ENCODE results near the gene EIF2D. TPM values are rescaled to one million over a fixed set of nuclear protein-coding genes. Genes with fewer than 3 reads are reported as not detected.
"Not testable (repeated sequence)": the region's sequence is repeated elsewhere in the genome, so short reads cannot be mapped to it uniquely, and the experiment has no call there.

Gene EIF2D
- 10 to 100 TPM; 32.4 to 34.3 TPM for total RNA-seq
- long read RNA-seq, donor 1, transcript EIF2D-201 (15 exons, 2,005 nt), result major isoform, 11 of 20 reads
- long read RNA-seq, donor 1, partial matches to known transcripts, result 8 of 20 reads
- long read RNA-seq, donor 1, other reads (novel, unspliced or antisense), result 1 of 20 reads
- long read RNA-seq, donor 2, transcript EIF2D-201 (15 exons, 2,005 nt), result major isoform, 42 of 60 reads
- long read RNA-seq, donor 2, partial matches to known transcripts, result 6 of 60 reads
- long read RNA-seq, donor 2, other reads (novel, unspliced or antisense), result 11 of 60 reads

- peak; percentile 98 for DNase-seq (ENCODE audit: low spot score)
- intact Hi-C loops (cut with DNase I), result no loop called here
Observed at GRCh38 chr1:206612129-206612876, at the start of gene EIF2D. Gene EIF2D, minus strand, starts transcription at chr1:206612465. Its CDS starts 123 bp downstream, at chr1:206612342.

- DNase-seq (ENCODE audit: low spot score), result no peak
- intact Hi-C loops (cut with DNase I), result loop anchor here in 1 of 2 donors (10.0 kb wide), 1 partner anchor 996 kb away; no protein-coding TSS in a partner anchor
Observed at GRCh38 chr1:206661161-206661820, 49.0 kb upstream of the EIF2D start.

GRCh38 chr1:206660136-206660535 is 47.9 kb upstream of the EIF2D start:
- intact Hi-C loops (cut with DNase I), result loop anchor here in 1 of 2 donors (10.0 kb wide), 1 partner anchor 995 kb away; no protein-coding TSS in a partner anchor
- no peak for DNase-seq (ENCODE audit: low spot score)

GRCh38 chr1:206658981-206659273 is 46.7 kb upstream of the EIF2D start:
- intact Hi-C loops (cut with DNase I), result no loop called here
- no peak for DNase-seq (ENCODE audit: low spot score)

- DNase-seq (ENCODE audit: low spot score), result peak; percentile 84
- intact Hi-C loops (cut with DNase I), result no loop called here
Observed at GRCh38 chr1:206658264-206658980, 46.2 kb upstream of the EIF2D start.

- intact Hi-C loops (cut with DNase I), result no loop called here
- DNase-seq (ENCODE audit: low spot score), result no peak
Observed at GRCh38 chr1:206657751-206658150, 45.5 kb upstream of the EIF2D start.

- intact Hi-C loops (cut with DNase I), result no loop called here
- no peak for DNase-seq (ENCODE audit: low spot score)
Observed at GRCh38 chr1:206656936-206657335, 44.7 kb upstream of the EIF2D start.

- intact Hi-C loops (cut with DNase I), result no loop called here
- no peak for DNase-seq (ENCODE audit: low spot score)
Observed at GRCh38 chr1:206655471-206655882, 43.2 kb upstream of the EIF2D start.

GRCh38 chr1:206654828-206655227 is 42.6 kb upstream of the EIF2D start:
- intact Hi-C loops (cut with DNase I), result no loop called here
- no peak for DNase-seq (ENCODE audit: low spot score)

- DNase-seq (ENCODE audit: low spot score), result no peak
- intact Hi-C loops (cut with DNase I), result no loop called here
Observed at GRCh38 chr1:206653715-206654459, 41.6 kb upstream of the EIF2D start.

GRCh38 chr1:206651958-206652890 is 40.0 kb upstream of the EIF2D start:
- intact Hi-C loops (cut with DNase I), result no loop called here
- no peak for DNase-seq (ENCODE audit: low spot score)

GRCh38 chr1:206651014-206651413 is 38.7 kb upstream of the EIF2D start:
- intact Hi-C loops (cut with DNase I), result no loop called here
- DNase-seq (ENCODE audit: low spot score), result no peak

- DNase-seq (ENCODE audit: low spot score), result no peak
- intact Hi-C loops (cut with DNase I), result no loop called here
Observed at GRCh38 chr1:206649261-206649921, 37.1 kb upstream of the EIF2D start.

GRCh38 chr1:206647224-206647623 is 35.0 kb upstream of the EIF2D start:
- no peak for DNase-seq (ENCODE audit: low spot score)
- intact Hi-C loops (cut with DNase I), result no loop called here

- DNase-seq (ENCODE audit: low spot score), result no peak
- intact Hi-C loops (cut with DNase I), result no loop called here
Observed at GRCh38 chr1:206646504-206646903, 34.2 kb upstream of the EIF2D start.

- DNase-seq (ENCODE audit: low spot score), result no peak
- intact Hi-C loops (cut with DNase I), result no loop called here
Observed at GRCh38 chr1:206643118-206643698, 30.9 kb upstream of the EIF2D start.

GRCh38 chr1:206642074-206642473 is 29.8 kb upstream of the EIF2D start:
- DNase-seq (ENCODE audit: low spot score); intact Hi-C loops (cut with DNase I): not testable (repeated sequence)
